Stomach (tissue), 4 donors: ENCODE data around the gene THSD7A.

Source experiments
- POLR2A ChIP-seq, 4 donors: fragments of 450-650 bp; IDR thresholded peaks; one replicate each; pipeline ENCODE4 v1.6.1; 2016; ENCODE audit warnings: antibody characterized with exemption in 4 of 4, control low read depth in 2 of 4, mild to moderate bottlenecking in 1 of 4, moderate library complexity in 1 of 4
- POLR2AphosphoS5 ChIP-seq, 3 donors: sonication (generic); formaldehyde crosslinking; IDR thresholded peaks; one replicate each; pipeline ENCODE4 v1.6.1; 2016; ENCODE audit warnings: antibody characterized with exemption in 3 of 3

GRCh38 chr7:11412036-11412435 is 420.0 kb downstream of the THSD7A start:
- TF ChIP-seq POLR2AphosphoS5 (IDR thresholded peaks at IDR 0.05) (no peak), POLR2A (IDR thresholded peaks at IDR 0.05) (no peak)
